HepG2 (cell line): ENCODE data around the gene CCNYL1. TPM values are rescaled to one million over a fixed set of nuclear protein-coding genes. Genes with fewer than 3 reads are reported as not detected.

ENCODE experiments used
- ATAC-seq: fragments of 200-7000 bp; cut with Tn5 transposase; 3 replicates; pipeline ENCODE4 v1.9.1; 2020; ENCODE audit warnings: mild to moderate bottlenecking, moderate library complexity
- BruUV-seq: library from RNA; stranded (reverse); fragments of 400-500 nt; replicated peaks from 2 replicates; lab custom pipeline; 2021; lab: Mats Ljungman, UMichigan
- CTCF ChIA-PET: fragments of 300-600 bp; formaldehyde crosslinking; extraction: SDS; loops from one replicate; lab custom pipeline; 2021; ENCODE audit warnings: low total read pairs, inconsistent platforms, low intra/inter-chr PET ratio; lab: Yijun Ruan, JAX
- POLR2A ChIA-PET: fragments of 350-600 bp; sonication (Branson Sonifier 250); formaldehyde crosslinking; loops from one replicate; lab custom pipeline; 2020; ENCODE audit warnings: antibody characterized with exemption, inconsistent platforms; lab: Yijun Ruan, JAX
- DNase-seq: peaks from one replicate; pipeline ENCODE4 v3.0.0-alpha.2; 2015; ENCODE audit warnings: low spot score
- FAIRE-seq: peaks from 3 replicates; lab custom pipeline; 2011; peaks lifted over from hg19 to GRCh38; lab: Jason Lieb, UNC
- H2AFZ ChIP-seq: one replicate; pipeline ENCODE4 v1.6.1; 2011; ENCODE audit warnings: low read length, inconsistent platforms
- H3K27ac ChIP-seq: fragments of 300-600 bp; 3 replicates; pipeline ENCODE4 v1.8.0; 2011; ENCODE audit warnings: mixed run types, mild to moderate bottlenecking, mixed read lengths, low read length, inconsistent platforms; ENCODE audit not compliant: insufficient read depth; ENCODE audit errors: extremely low read length
- H3K27me3 ChIP-seq, 2 experiments: fragments of 200-600 bp in 1 of 2; 2 replicates in 1 of 2; 3 replicates in 1 of 2; pipeline versions ENCODE4 v1.6.0 to v1.8.0; 2011; ENCODE audit warnings: low read length in 2 of 2, mild to moderate bottlenecking in 2 of 2, moderate library complexity in 2 of 2, inconsistent platforms in 1 of 2; ENCODE audit not compliant: insufficient read depth in 2 of 2, control insufficient read depth in 1 of 2
- H3K36me3 ChIP-seq, 2 experiments: fragments of 200-600 bp in 1 of 2; replicated peaks in 1 of 2; 2 replicates in 1 of 2; 3 replicates in 1 of 2; pipeline versions ENCODE4 v1.5.1 to v1.8.0; 2011; ENCODE audit warnings: low read length in 2 of 2, inconsistent platforms in 1 of 2; ENCODE audit not compliant: insufficient read depth in 2 of 2, control insufficient read depth in 1 of 2
- H3K4me1 ChIP-seq: 2 replicates; pipeline ENCODE4 v1.5.1; 2012; ENCODE audit warnings: low read length, inconsistent platforms; ENCODE audit not compliant: insufficient read depth
- H3K4me2 ChIP-seq: 2 replicates; pipeline ENCODE4 v1.6.0; 2011; ENCODE audit warnings: low read depth, low read length, inconsistent platforms
- H3K4me3 ChIP-seq, 3 experiments: fragments of 200-600 bp in 1 of 3; sonication (generic), shearing (Covaris generic) in 1 of 3; replicated peaks in 1 of 3; 2 replicates each; pipeline ENCODE4 v1.5.1; 2011 to 2016; ENCODE audit warnings: low read length in 3 of 3, inconsistent platforms in 2 of 3, low read depth in 2 of 3, mild to moderate bottlenecking in 2 of 3, control low read depth in 1 of 3, mixed read lengths in 1 of 3; ENCODE audit not compliant: insufficient read depth in 1 of 3
- H3K79me2 ChIP-seq: one replicate; pipeline ENCODE4 v1.6.1; 2011; ENCODE audit warnings: low read length, inconsistent platforms; ENCODE audit not compliant: insufficient read depth
- H3K9ac ChIP-seq: 2 replicates; pipeline ENCODE4 v1.6.0; 2011; ENCODE audit warnings: mild to moderate bottlenecking, low read depth, low read length, inconsistent platforms; ENCODE audit not compliant: insufficient read depth
- H3K9me3 ChIP-seq: 2 replicates; pipeline ENCODE4 v1.5.1; 2012; ENCODE audit warnings: mild to moderate bottlenecking, low read length
- H4K20me1 ChIP-seq: 2 replicates; pipeline ENCODE4 v1.6.0; 2011; ENCODE audit warnings: inconsistent platforms, mild to moderate bottlenecking, low read length, moderate library complexity; ENCODE audit not compliant: insufficient read depth
- GATA4 ChIP-seq: sonication (generic); IDR thresholded peaks from 2 replicates; pipeline ENCODE4 v1.6.1; 2016; ENCODE audit warnings: antibody characterized with exemption, low read depth, borderline replicate concordance
- HMGXB3 ChIP-seq: sonication (generic); formaldehyde crosslinking; IDR thresholded peaks from 2 replicates; pipeline ENCODE4 v1.4.0; 2020; ENCODE audit warnings: missing genetic modification reagents, borderline replicate concordance
- HOXA3 ChIP-seq: sonication (generic); formaldehyde crosslinking; IDR thresholded peaks from 2 replicates; pipeline ENCODE4 v1.5.0; 2020; ENCODE audit warnings: missing genetic modification reagents
- NKX3-1 ChIP-seq: sonication (generic); formaldehyde crosslinking; IDR thresholded peaks from 2 replicates; pipeline ENCODE4 v1.5.0; 2020; ENCODE audit warnings: missing genetic modification reagents
- SKI ChIP-seq: fragments of 450-650 bp; IDR thresholded peaks from one replicate; pipeline ENCODE4 v1.6.1; 2018; ENCODE audit warnings: mild to moderate bottlenecking; ENCODE audit not compliant: partially characterized antibody
- ZNF546 ChIP-seq: sonication (generic); formaldehyde crosslinking; conservative IDR thresholded peaks from 2 replicates; pipeline ENCODE4 v1.8.1; 2023; ENCODE audit warnings: mild to moderate bottlenecking, missing genetic modification reagents
- WGBS: methylation state at CpG from one replicate; pipeline ENCODE4 v1.1.6; 2017; ENCODE audit warnings: low lambda C conversion rate; 5-methylcytosine and 5-hydroxymethylcytosine counted together
- in situ Hi-C: cut with HindIII; loops from 2 replicates; pipeline ENCODE4 v1.10.0; 2017; ENCODE audit warnings: low pct_unique_long_range_greater_than_20kb; ENCODE audit not compliant: extremely low pct_ligation_motif_present
- intact Hi-C: fragments of 100-400 bp; cut with micrococcal nuclease; formaldehyde crosslinking; loops from one replicate; pipeline ENCODE4 v1.10.0; 2022; ENCODE audit not compliant: unreplicated experiment
- polyA plus RNA-seq, 8 experiments: library from polyadenylated mRNA; depleted of rRNA in 3 of 8; stranded (reverse) in 7 of 8; unstranded in 1 of 8; fragments of >200 nt; fragmentation: Illumina TruSeq in 4 of 8; extraction: Trizol in 4 of 8; gene quantifications; 2 replicates each; pipeline versions ENCODE4 v1.2.1 to v1.2.3, GENCODE V29; 2011 to 2016; ENCODE audit warnings: low read depth in 4 of 8, missing spikeins in 1 of 8, mixed read lengths in 1 of 8; ENCODE audit not compliant: insufficient read depth in 1 of 8
- total RNA-seq, 5 experiments: library from RNA; depleted of rRNA; stranded (reverse); fragments of >200 nt; fragmentation: Illumina TruSeq; extraction: Trizol; gene quantifications; 2 replicates each; pipeline ENCODE4 v1.2.3, GENCODE V29; 2016; ENCODE audit warnings: low read depth in 1 of 5

The CCNYL1 gene
- total and polyA plus RNA-seq, 2 of the 13 experiments (the other 11 are each of a cell fraction or from before 2014, with no cell fraction given): 12.5 to 16.2 TPM

- ChIA-PET POLR2A (interaction anchor here (1.6 kb wide), 1 partner anchor 134 kb away, joined by 3 read pairs; the partner anchor contains the start of gene CREB1), CTCF (no interaction called here)
- in situ Hi-C loops: no loop called here
- H3K79me2 ChIP-seq: no peaks in the 10 kb centered on the region
- H3K4me2 ChIP-seq: no peak overlapping the region
- no peak overlapping the region for H3K4me3 ChIP-seq
- DNase-seq (no peak), FAIRE-seq (no peak), ATAC-seq (no peak)
- no peak overlapping the region for H2AFZ ChIP-seq
- BruUV-seq: no TSS peak
- no peaks in the 10 kb centered on the region for H3K9me3 ChIP-seq
- TF ChIP-seq SKI (no peak), HOXA3 (CRISPR knock-in tag) (no peak), NKX3-1 (no peak), ZNF546 (no peak), HMGXB3 (CRISPR knock-in tag) (no peak), GATA4 (no peak)
- no peak overlapping the region for H3K9ac ChIP-seq
- intact Hi-C loops: no loop called here
- H4K20me1 ChIP-seq: no peaks in the 10 kb centered on the region
- 38% methylated on average over 5 of the region's 5 CpGs for WGBS
- no peaks in the 10 kb centered on the region; a peak in 1 of 5 replicates for H3K27me3 ChIP-seq
- no peak overlapping the region for H3K27ac ChIP-seq
- peaks cover 16% of the 10 kb centered on the region for H3K4me1 ChIP-seq
- no peaks in the 10 kb centered on the region for H3K36me3 ChIP-seq
Observed at GRCh38 chr2:207663870-207664545, 47.4 kb upstream of the CCNYL1 start.
